GM19372 (cell line): ENCODE results near the gene C6orf136.
"Not testable (repeated sequence)": the region's sequence is repeated elsewhere in the genome, so short reads cannot be mapped to it uniquely, and the experiment has no call there.

Experiments
- ATAC-seq: cut with Tn5 transposase; IDR thresholded peaks from one replicate; pipeline ENCODE4 v1.9.1; 2021; ENCODE audit warnings: mild to moderate bottlenecking, low read depth, moderate library complexity; ENCODE audit not compliant: unreplicated experiment

Gene C6orf136

DNA sequence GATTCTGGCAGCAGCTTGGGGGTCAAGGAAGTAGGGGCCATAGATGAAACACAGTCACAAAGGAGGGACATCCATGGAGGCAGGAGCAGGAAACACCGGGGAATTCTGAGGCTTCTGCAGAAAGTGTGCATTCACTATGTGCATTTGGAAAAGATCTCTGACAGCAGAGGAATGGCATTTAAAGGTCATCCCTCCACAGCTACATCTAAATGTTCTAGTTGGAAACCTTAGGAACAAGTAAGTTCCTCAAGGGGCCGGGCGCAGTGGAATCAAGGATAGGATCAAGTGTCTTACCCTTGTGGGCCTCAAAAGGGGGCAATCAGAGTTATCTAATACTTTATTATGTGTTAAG, 8.8 kb downstream of the C6orf136 start:
- ATAC-seq: no peak

DNA sequence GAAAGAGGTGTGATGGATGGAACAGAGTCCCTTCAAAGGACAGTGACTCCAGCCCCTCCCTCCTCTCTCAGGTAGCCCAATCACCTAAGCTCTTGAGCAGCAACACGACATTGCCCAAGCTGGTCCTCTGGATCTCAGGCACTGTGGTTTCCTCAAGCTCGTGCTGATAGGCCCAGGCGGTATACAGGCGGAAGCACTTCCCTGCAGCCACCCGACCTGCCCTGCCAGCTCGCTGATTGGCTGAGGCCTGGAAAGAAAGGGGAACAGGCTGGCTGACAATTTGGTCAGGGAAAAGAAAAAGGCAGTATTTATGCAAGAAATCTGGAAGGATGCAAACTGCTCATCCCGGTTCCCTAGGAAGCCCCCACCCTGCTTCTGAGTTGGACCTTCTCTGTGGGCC, 9.6 kb downstream of the C6orf136 start:
- ATAC-seq: no peak

DNA sequence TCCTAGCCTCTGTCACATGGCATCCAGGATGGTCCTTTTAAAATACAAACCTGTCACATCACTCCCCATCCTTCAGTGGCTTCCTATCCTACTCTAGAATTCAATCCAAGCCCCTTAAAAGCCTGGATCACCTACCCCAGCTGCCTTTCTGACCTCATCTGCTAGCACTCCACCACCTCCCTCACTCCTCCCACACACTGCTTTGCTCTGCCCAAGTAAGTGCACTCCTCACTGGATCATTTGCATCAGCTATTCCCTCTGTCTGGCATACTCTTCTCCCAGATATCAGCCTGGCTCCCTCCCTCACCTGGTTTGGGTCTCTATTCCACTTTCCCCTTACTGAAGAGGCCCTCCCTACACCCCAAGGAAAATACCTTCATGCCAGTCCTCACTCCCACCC, 10.5 kb downstream of the C6orf136 start:
- no peak for ATAC-seq

DNA sequence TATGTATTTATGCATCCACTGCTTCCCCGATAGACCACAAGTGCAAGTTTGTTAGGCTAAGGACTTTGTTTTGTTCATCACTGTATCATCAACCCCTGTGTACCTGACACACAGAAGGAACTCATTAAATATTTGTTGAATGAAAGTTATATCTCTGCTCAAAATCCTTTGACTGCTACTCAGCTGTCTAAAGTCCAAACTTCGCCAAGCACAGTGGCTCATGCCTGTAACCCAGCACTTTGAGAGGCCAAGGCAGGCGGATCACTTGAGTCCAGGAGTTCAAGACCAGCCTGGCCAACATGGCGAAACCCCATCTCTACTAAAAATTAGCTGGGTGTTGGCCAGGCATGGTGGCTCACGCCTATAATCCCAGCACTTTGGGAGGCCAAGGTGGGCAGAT, 11.0 kb downstream of the C6orf136 start:
- not testable (repeated sequence) for ATAC-seq

DNA sequence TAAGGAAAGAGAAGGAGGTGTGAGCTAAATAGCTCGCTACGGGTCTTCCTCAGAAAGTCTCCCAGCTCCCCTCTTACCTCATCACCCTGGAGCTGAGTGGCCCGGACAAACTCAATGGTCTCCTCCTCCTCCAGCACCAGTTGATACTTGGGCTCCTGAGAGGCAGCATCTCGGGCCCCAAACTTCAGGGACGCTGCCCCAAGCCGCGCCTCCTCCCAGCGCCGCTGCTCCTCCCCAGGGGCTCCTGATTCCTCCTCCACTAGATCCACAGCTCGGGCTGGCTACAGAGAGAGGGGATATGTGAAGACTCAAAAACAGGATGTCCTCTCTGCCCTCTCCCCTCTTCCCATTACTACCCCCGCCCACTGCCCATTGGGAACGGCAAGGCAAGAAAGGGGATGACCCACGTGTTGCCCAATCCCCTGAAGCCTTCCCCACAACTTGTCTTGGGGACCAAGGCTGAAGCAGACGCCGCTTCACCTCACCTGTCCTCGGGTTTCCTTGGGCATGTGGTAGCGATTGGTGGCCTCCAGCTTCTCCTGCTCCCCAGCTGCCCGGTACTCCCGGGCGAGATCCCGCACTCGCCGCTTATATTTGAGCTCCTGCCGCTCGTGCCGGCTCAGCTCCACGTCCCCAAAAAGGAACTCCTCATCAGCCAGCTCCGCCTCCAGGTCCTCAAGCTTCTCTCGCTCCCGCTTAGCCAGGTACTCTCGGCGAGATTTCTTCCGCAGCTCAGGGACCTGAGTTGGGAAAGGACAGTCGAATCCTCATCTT, 18.2 kb downstream of the C6orf136 start:
- ATAC-seq: no peak

DNA sequence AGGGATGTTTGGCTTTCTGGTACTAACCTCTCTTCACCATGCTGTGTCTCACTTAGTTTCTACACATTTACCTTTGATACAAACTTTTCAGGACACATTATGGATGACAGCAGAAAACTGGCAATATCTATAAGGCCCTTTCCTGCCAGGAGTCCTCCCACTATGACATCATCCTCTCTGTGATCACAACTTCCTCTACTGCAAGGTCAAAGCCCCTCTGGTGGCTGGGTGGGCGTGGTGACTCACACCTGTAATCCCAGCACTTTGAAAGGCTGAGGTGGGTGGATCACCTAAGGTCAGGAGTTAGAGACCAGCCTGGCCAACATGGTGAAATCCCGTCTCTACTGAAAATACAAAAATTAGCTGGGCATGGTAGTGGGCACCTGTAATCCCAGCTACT, 19.4 kb downstream of the C6orf136 start:
- ATAC-seq: not testable (repeated sequence)

DNA sequence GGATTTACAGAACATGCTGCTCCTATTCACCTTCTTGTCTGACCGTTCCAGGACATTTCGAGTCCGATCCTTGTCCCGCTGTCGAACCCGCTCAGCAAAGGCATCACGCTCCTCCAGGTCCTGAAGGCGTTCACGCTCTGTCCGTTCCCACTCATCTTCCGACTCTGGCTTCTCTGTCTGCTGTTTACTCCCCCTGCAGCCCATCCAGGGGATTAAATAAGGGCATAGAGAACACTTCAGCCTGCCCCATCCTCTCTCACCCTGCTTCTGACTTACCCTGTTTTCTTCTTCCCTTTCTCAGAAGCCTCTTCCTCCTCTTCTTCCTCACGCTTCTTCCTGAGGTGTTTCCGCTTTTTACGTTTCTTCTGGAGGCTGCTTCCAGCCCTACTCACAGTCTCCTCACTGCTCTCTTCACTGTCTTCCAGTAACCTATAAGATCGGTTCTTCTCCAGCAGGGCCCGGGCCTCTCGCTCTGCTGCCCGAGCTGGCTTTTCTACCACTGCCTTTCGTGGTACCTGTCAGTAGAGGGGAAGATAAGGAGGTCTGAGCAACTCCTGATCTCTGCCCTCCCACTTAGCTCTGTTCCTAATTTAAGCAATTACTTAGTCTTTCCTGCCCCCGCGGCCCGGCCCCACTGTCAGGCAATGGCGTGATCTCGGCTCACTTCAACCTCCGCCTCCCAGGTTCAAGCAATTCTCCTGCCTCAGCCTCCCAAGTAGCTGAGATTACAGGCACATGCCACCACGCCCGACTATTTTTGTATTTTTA, 24.0 kb downstream of the C6orf136 start:
- no peak for ATAC-seq

DNA sequence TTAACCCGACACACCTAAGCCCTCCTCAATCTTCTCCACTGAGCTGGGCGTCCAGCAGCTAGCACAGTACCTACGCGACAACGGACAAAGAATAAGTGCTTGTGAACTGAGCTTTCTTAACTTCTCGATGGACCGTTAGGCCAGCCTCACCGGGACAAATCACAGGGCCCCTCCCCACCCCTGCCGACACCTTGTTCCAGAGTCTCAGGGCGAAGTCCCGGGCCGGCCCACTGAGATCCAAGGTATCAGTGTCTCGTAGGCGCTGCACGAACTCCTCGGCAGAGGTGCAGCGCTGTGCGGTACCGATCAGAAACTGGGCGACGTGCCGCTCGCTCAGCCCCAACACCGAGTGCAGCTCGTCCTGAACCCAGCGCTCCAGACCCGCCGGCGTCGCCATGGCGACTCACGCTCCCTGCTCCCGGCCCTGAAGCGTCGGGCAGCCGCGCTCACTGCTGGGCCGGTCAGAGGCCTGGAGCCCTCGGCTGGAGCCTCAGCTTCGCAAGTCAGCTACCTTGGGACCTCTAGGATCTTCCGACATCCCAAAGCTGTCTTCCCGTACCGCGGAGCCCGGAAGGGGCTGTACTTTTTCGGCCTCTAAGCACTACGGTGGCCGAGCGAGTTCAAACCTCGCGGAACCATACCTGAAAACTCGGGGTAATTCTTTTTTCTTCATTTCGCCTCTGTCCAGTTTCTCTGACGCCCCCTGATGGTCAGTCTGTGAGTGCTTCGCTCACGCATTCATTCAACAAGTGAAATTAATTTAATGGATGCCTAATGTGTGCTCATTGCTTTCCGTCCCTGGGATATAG, 25.7 kb downstream of the C6orf136 start, which contains the start of gene DHX16:
TSS of gene DHX16 (minus strand) at position 562 of the 809 bp plus-strand sequence. CDS start at position 397, 165 bp downstream.
- peak; percentile 78 for ATAC-seq

DNA sequence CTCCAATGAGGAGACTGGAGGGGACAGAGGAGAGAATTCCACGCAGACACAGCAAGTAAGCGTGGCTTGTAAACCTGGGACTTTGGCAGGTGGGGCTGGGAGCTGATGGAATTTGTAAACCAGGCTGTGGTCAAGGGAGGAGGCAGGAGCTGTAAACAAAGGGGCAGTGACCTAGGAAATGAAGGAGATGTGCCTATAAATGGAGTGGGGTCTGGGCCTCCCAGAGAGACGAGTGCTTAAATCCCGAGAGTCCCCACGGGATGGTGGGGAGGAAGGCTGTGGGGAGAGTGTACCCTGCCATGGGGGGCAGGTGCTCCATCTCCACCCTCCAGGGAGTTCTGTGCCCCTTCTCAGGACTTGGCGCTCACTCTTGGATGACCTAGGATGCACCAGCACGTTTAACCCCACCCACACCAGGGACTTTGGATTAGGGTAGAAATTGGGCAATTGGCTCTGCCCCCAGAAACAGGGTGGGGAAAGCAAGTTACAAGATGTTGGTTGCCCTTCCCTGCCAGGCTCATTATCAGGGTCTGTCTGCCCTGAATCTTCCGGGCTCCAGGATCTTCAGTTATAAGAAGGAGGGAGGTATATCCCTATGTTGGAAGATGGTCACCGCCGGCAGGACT, 29.8 kb downstream of the C6orf136 start:
- ATAC-seq: no peak

DNA sequence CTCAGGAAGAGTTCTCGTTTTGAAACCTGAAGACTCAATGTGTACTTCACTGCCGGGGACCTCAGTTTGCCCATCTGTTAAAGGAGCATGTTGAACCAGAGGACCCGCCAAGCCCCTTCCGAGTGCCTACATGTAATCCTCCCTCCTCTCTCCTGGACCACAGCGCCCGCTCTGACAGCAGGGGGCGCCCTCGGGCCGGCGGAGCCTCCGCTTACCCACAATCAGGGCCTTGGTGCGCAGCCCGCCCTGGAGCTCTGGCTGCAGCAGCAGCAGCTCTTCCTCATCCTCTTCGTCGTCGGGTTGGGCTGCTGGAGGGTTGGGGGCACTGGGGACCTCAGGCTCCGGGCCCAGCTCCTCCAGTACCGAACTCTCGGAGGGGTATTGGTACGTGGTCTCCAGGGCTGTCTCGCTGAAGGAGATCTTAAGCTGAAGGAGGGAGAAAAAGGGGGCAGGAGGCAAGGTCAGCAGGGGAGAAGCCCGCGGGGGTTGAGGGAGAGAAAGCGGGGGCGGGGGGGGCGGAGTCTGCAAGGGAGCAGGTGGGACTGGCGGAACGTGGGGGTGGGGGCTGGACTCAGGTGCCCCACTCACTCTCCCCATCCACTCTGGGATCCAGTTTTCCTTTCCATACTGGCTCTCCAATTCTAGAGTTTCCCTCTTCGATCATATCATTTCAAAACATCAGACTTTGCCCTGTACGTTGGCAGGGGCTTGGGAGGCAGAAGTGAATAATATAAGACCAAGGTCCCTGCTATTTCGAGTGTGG, 32.2 kb downstream of the C6orf136 start:
- ATAC-seq: no peak

DNA sequence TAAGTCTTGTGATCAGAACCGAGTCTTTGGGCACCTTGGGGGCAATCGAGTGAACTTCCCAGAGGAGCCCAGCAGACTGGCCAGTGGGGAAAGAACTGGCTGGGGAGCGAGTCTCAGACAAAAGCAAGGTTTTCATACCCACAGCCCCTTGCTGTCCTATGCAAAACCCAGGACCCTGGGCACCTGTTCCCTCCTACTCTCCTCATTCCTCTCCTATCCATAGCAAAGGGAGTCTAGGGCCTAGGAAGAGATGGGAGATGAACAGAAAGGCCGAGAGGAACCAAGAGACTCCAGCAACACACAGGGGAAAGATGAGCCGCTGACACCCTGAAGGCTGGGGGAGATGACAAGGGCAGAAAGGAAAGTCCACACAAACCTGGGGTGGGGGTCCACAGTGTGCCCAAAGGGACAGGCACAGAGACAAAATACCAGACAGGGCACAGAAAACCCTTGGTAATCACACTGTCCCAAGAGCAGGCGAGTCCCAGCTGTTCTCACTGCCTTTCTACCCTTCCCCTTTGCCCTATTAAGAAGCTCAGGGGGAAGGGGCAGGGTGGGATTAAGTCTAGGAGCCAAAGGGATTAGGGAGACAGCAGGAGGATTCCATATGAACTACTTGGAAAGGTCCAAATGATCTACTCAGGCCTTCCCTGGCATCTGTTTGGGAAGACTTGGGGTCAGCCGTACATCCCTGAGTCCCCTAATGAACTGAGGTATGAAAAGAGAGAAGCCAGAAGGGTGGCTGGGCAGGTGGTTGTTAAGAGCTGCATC, 33.0 kb downstream of the C6orf136 start:
- ATAC-seq: no peak

DNA sequence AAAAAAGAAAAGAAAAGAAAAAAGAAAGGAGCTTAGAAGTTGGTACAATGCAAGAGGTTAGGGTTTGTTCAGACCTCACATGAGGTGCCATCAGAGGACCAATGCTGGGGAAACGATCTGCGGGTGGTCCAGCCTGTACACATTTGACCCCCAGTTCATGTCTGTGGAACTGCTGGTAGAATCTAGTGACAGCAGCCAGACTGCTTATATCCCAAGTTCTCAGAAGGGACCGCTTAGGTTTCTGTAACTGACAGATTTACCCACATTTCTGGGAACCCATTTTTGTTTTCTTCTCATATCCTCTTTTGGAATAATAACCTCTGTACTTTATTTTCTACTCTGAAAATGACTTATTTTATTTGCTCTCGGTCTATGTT, 34.8 kb downstream of the C6orf136 start:
- ATAC-seq: no peak

DNA sequence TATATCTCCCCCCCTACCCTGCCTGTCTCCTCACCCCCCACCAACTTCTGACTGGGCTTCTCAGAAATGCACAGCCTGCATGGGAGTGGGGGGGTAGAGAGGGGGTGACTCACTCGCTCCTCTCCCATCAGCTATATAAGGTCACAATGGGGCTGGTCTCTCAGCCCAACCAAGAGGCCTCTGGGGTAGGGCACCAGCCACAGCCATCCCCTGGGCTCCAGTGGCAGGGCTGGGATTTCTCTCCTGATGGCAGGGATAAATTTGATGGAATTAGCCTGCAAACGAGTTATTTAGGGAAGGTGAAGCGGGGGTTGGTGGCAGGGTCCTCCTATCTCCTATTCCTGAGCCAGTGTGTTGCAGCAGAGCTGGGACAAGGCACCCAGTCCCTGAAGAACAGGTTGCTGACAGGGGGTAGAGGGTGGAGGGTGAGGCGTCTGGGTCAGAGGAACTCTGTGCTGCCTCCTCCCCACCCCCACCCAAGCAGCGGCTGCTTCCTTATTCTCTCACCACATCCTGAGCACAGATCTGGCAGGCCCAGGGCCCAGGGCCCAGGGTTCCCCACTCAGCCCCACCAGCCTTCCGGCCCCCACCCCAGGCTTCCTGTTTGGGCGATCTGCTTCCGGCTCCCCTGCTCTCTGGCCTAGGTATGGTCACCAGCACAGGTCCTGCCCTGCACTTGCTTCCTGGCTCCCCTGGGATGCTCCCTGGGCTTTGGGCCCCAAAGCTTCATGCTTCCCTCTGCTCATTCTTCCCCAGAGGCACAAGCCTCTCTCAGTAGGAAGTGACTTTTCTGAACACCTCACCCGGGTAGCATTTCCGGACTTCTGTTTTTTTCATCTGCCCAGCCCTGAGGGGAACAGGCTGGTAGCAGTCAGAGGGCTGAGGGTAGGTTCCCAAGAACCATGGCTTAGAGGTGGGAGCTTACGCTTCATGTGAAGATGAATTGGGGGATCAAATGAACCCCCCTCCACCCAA, 35.5 kb downstream of the C6orf136 start:
- peak; percentile 44 for ATAC-seq

DNA sequence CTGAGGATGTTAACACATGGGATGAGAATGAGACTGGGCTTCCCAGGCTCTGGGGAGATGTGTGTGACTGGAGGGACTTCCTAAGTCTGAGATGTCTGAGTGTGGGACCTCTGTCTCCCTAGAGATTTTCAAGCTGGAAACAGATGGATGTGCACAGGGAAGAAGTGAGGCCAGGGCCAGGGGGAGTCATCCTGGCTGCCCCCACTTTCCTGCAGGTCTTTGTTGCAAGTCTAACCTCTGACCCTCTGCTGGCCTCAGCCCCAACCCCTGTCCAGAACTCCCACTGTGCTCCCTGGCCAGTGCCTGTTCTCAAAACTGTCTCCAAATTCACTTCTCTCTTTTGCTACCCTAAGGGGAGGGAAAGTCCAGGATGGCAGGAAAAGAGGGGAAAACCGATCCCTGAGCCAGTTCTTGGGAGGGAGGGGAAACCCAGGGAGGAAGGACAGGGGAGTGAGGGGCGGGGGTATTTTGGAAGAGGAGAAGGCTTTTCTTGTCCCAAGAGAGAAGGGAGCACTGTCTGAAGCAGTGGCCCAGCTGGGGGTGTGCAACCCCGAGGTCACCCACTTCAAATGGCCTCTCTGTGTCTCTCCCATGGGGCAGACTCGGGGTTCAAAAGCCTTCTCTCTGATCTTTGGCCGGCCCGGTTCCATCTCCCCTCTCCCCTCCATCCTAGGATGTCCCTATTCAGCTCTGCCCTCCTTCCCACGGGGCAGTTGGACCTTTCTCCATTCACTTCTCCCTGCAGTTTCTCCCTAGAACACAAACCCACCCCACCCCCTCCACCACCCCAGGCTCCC, 36.4 kb downstream of the C6orf136 start:
- ATAC-seq: no peak

DNA sequence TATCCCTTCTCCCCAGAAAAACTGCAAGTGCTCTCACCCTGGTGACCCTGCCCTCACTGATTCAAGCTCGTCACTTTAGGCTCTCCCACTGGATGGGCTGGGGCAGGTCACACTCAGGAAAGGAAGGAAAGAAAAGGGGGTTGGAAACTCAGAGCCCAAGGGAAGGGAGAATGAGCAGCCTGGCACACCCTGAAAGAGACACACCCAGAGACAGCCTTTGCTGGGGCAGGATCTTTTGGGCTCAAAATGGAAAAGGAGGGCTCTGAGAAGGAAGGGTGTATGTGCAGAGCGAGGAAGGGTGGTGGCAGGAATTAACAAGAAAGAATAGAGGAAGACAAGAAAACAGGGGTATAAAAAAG, 37.0 kb downstream of the C6orf136 start:
- no peak for ATAC-seq

DNA sequence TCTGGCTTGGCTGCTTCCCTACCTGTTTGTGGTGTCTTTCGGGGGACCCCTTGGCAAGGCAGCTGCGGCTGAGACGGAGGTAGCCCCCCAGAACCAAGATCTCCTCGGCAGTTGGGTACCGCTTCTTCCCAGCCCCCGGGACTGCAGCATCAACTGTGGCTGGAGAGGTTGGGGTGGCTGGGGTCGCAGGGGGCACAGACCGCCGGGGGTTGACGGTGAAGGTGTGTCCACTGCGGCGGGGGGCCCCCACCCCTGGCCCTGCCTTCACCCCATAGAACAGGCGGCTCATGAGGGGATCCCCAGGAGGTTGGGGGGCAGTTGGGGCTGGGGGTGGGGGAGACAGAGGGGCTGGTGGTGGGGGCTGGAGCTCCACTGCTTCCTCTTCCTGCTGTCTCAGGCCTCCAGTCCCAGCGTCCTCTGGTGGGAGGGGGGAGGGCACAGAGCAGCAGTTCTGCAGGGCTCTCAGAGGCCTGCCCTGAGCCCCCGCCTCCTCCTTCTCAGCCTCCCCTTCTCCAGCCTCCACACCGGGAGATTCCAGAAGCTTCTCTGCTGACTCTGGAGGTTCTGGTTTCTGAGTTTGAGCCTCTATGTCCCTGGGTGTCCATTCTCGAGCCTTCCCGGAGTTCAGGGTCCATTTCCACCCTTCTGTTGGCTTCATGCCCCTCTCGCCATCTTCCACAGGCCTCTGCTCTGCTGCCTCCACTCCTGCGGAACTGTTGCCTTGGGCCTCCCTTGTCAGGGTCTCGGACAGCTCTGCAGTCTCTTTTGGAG, 37.6 kb downstream of the C6orf136 start:
- no peak for ATAC-seq
